HG03103 (cell line): ENCODE results near the gene B3GALT6.
"Not testable (repeated sequence)": the region's sequence is repeated elsewhere in the genome, so short reads cannot be mapped to it uniquely, and the experiment has no call there.

Experiments used
- ATAC-seq: cut with Tn5 transposase; IDR thresholded peaks from one replicate; pipeline ENCODE4 v1.9.1; 2021; ENCODE audit warnings: low read depth; ENCODE audit not compliant: unreplicated experiment

Gene B3GALT6

DNA sequence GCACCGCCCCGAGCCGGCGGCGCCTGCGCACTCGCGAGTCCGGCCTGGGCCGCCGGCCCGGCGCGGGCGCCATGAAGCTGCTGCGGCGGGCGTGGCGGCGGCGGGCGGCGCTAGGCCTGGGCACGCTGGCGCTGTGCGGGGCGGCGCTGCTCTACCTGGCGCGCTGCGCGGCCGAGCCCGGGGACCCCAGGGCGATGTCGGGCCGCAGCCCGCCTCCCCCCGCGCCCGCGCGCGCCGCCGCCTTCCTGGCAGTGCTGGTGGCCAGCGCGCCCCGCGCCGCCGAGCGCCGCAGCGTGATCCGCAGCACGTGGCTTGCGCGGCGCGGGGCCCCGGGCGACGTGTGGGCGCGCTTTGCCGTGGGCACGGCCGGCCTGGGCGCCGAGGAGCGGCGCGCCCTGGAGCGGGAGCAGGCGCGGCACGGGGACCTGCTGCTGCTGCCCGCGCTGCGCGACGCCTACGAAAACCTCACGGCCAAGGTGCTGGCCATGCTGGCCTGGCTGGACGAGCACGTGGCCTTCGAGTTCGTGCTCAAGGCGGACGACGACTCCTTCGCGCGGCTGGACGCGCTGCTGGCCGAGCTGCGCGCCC lies at the start of gene B3GALT6:
Gene B3GALT6, plus strand, starts transcription at position 30 of the 588 bp plus-strand sequence. Its CDS starts 42 bp downstream, at position 72.
- no peak for ATAC-seq

GRCh38 chr1:1182491-1183220 lies 49.4 kb upstream of the B3GALT6 start:
- no peak for ATAC-seq

- no peak for ATAC-seq
Measured at GRCh38 chr1:1183221-1183747, 48.8 kb upstream of the B3GALT6 start.

DNA sequence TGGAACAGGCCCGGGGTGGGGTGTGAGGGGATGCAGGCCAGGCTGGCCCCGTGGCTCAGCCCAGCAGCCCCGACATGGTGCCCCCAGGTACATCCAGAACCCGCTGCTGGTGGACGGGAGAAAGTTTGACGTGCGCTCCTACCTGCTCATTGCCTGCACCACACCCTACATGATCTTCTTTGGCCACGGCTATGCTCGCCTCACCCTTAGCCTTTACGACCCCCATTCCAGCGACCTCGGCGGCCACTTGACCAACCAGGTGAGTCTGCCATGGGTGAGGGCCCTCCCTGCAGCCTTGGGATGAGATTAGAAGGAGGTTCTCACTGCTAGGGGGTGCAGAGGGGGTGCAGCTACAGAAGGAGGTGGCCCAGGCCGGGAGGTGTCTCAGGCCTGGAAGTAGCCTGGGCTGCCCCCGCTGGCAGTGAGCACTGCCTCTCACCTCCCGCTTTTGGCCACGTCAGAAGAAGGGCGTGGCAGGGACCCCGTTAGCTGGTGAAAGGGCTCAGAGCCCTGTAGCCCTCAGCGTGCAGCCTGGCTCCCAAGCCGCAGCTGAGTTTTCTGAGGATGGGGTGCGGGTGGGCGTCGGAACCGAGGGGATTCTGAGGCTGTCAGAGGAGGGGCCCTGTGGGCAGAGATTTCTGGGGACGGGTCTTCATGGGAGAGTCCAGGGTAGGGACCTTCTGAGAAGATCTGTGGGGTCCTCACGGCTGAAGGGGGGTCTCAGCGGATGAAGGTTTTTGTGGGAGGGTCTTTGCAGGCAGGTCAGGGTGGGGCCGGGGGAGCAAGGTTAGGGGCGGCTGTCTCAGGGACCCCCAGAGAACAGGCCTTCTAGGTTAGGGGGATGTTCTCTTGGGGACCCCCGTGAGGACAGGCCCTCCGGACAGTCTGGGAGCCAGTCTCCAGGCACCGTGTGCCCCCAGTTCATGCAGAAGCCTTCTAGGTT lies 47.9 kb upstream of the B3GALT6 start:
- no peak for ATAC-seq

- no peak for ATAC-seq
Measured at GRCh38 chr1:1185101-1185765, 46.8 kb upstream of the B3GALT6 start.

DNA sequence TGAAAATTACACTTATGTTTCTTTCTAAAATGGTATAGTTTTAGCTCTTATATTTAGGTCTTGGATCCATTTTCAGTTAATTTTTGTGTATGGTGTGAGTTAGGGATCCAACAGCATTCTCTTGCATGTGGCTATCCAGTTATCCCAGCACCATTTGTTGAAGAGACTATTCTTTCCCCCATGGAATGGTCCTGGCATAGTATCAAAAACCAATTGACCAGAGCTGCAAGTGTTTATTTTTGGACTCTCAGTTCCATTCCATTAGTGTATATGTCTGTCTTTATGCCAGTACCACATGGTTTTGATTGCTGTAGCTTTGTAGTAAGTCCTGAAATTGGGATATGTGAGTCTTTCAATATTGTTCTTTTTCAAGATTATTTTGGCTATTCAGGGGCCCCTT lies 44.1 kb upstream of the B3GALT6 start:
- ATAC-seq = no peak

- no peak for ATAC-seq
Measured at GRCh38 chr1:1189111-1189510, 42.9 kb upstream of the B3GALT6 start.

DNA sequence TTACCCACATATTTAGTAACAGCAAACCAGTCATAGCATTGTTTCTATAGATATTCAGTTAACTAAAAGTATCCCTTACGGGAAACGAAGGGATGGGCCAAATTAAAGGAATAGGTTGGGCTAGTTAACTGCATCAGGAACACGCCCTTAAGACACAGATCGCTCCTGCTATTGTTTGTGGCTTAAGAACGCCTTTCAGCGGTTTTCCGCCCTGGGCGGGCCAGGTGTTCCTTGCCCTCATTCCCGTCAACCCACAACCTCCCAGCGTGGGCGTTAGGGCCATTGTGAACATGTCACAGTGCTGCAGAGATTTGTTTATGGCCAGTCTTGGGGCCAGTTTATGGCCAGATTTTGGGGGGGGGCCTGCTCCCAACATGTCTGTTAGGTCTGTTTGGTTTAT lies 40.3 kb upstream of the B3GALT6 start:
- no peak for ATAC-seq

DNA sequence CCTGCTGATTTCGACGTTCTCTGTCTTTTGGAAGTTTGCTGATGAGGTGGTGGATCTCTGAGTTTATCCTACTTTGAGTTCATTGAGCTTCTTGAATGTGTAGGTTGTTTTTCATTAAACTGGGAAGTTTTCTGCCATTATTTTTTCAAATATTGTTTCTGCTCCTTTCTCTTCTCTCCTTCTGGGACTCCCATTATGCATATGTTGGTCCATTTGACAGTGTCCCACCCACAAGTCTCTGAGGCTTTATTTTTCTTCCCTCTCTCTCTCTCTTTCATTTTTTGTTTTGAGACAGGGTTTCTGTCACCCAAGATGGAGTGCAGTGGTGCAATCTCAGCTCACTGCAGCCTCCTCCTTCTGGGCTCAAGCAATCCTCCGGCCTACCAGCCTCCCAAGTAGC lies 37.3 kb upstream of the B3GALT6 start:
- no peak for ATAC-seq

DNA sequence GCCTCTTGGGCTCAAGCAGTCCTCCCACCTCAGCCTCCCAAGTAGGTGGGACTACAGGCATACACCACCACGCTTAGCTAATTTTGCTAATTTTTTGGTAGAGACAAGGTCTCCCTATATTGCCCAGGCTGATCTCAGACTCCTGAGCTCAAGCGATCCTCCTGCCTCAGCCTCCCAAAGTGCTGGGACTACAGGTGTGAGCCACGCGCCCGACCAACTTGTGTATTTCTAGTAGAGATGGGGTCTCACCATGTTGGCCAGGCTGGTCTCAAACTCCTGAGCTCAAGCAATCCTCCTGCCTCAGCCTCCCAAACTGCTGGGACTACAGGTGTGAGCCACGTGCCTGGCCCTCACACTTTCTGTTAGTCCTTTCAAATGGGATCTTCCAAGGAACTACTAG lies 36.3 kb upstream of the B3GALT6 start:
- not testable (repeated sequence) for ATAC-seq

- ATAC-seq = no peak
Measured at GRCh38 chr1:1196431-1197187, 35.4 kb upstream of the B3GALT6 start.

- ATAC-seq = no peak
Measured at GRCh38 chr1:1197188-1197500, 34.9 kb upstream of the B3GALT6 start.

DNA sequence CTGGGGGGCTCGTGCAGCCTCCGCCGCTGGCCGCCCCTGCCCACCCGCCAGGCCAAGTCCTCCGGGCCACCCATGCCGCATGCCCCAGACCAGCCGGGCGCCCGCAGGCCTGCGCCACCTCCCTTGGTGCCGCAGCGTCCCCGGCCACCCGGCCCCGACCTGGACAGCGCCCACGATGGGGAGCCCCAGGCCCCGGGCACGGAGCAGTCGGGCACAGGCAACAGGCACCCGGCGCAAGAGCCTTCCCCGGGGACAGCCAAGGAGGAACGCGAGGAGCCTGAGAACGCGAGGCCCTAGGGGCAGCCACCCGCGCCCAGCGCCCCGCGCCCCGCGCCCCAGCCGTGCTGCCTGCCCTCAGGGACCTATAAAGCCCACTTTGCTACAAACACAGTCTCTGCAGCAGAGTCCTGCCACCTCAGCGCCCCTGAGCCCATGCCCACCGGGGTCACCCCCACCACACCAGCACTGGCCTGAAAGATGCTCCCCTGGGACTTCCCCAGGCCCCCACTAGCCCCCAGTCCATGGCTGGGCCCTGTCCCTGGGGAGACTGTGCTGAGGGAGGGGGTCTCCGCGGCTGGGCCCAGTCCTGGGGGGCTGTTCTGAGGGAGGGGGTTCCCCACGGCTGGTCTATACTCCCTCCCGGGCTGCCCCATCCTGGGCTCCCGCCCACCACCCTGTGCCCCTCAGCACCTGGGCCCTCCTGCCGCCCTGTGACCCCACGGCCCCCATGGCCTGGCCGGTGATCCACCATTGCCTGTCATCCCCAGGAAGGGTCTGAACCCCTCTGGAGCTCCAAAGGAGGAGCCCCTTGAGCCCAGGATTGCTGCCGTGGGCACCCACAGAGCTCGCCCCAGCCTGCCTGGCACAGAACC lies 34.2 kb upstream of the B3GALT6 start:
- no peak for ATAC-seq

GRCh38 chr1:1198423-1199140 lies 33.5 kb upstream of the B3GALT6 start:
- no peak for ATAC-seq

- no peak for ATAC-seq
Measured at GRCh38 chr1:1199141-1199960, 32.7 kb upstream of the B3GALT6 start.

DNA sequence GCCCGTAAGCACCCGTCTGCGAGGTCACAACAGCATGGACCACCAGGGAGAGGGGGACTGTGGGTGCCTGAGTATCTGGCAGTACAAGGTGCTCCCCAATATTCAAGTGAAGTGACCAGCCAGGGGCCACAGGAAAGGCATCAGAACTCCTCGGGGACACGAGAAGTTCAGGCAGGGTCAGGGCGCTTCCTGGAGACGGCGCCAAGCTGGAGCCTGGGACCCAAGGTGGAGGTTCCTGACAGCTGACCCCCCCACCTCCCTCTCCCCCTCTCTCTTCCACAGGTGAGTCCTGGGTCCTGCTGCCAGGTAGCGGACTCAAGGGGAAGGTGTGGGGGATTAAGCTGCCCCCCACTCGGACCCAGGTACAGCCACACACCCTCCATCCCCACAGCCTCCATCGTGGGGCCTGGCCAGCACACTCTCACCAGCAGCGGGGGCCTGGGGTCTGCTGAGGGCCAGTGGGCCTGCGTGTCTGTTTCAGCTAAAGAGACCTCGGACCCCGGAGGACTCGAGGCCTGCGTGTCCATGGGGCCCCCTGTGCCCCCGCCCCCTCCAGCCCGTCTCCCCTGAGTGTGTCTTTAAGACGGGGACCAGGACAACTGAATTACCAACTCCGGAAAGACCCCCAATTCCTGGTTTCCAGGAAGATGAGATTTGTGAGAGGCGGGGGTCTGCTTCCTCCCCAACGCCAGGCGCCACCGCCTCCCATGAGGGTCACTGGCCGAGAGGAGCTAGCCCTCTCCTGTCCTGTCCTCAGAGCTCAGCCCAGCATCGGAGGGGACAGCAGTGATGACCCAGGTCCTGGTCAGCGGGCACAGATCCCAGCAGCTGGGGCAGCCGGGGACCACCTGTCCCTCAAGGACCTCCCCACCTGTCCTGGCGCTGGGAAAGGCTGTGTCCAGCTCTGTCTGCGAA lies 31.8 kb upstream of the B3GALT6 start:
- ATAC-seq = no peak
